HepG2 (cell line): ENCODE data around the gene ASB3. TPM values are rescaled to one million over a fixed set of nuclear protein-coding genes. Genes with fewer than 3 reads are reported as not detected.

ENCODE experiments used
- ATAC-seq: fragments of 200-7000 bp; cut with Tn5 transposase; 3 replicates; pipeline ENCODE4 v1.9.1; 2020; ENCODE audit warnings: mild to moderate bottlenecking, moderate library complexity
- BruUV-seq: library from RNA; stranded (reverse); fragments of 400-500 nt; replicated peaks from 2 replicates; lab custom pipeline; 2021; lab: Mats Ljungman, UMichigan
- CTCF ChIA-PET: fragments of 300-600 bp; formaldehyde crosslinking; extraction: SDS; loops from one replicate; lab custom pipeline; 2021; ENCODE audit warnings: low total read pairs, inconsistent platforms, low intra/inter-chr PET ratio; lab: Yijun Ruan, JAX
- POLR2A ChIA-PET: fragments of 350-600 bp; sonication (Branson Sonifier 250); formaldehyde crosslinking; loops from one replicate; lab custom pipeline; 2020; ENCODE audit warnings: antibody characterized with exemption, inconsistent platforms; lab: Yijun Ruan, JAX
- DNase-seq: peaks from one replicate; pipeline ENCODE4 v3.0.0-alpha.2; 2015; ENCODE audit warnings: low spot score
- FAIRE-seq: peaks from 3 replicates; lab custom pipeline; 2011; peaks lifted over from hg19 to GRCh38; lab: Jason Lieb, UNC
- H2AFZ ChIP-seq: one replicate; pipeline ENCODE4 v1.6.1; 2011; ENCODE audit warnings: low read length, inconsistent platforms
- H3K27ac ChIP-seq: fragments of 300-600 bp; 3 replicates; pipeline ENCODE4 v1.8.0; 2011; ENCODE audit warnings: mixed run types, mild to moderate bottlenecking, mixed read lengths, low read length, inconsistent platforms; ENCODE audit not compliant: insufficient read depth; ENCODE audit errors: extremely low read length
- H3K27me3 ChIP-seq, 2 experiments: fragments of 200-600 bp in 1 of 2; 2 replicates in 1 of 2; 3 replicates in 1 of 2; pipeline versions ENCODE4 v1.6.0 to v1.8.0; 2011; ENCODE audit warnings: low read length in 2 of 2, mild to moderate bottlenecking in 2 of 2, moderate library complexity in 2 of 2, inconsistent platforms in 1 of 2; ENCODE audit not compliant: insufficient read depth in 2 of 2, control insufficient read depth in 1 of 2
- H3K36me3 ChIP-seq, 2 experiments: fragments of 200-600 bp in 1 of 2; replicated peaks in 1 of 2; 2 replicates in 1 of 2; 3 replicates in 1 of 2; pipeline versions ENCODE4 v1.5.1 to v1.8.0; 2011; ENCODE audit warnings: low read length in 2 of 2, inconsistent platforms in 1 of 2; ENCODE audit not compliant: insufficient read depth in 2 of 2, control insufficient read depth in 1 of 2
- H3K4me1 ChIP-seq: 2 replicates; pipeline ENCODE4 v1.5.1; 2012; ENCODE audit warnings: low read length, inconsistent platforms; ENCODE audit not compliant: insufficient read depth
- H3K4me2 ChIP-seq: 2 replicates; pipeline ENCODE4 v1.6.0; 2011; ENCODE audit warnings: low read depth, low read length, inconsistent platforms
- H3K4me3 ChIP-seq, 3 experiments: fragments of 200-600 bp in 1 of 3; sonication (generic), shearing (Covaris generic) in 1 of 3; replicated peaks in 1 of 3; 2 replicates each; pipeline ENCODE4 v1.5.1; 2011 to 2016; ENCODE audit warnings: low read length in 3 of 3, inconsistent platforms in 2 of 3, low read depth in 2 of 3, mild to moderate bottlenecking in 2 of 3, control low read depth in 1 of 3, mixed read lengths in 1 of 3; ENCODE audit not compliant: insufficient read depth in 1 of 3
- H3K79me2 ChIP-seq: one replicate; pipeline ENCODE4 v1.6.1; 2011; ENCODE audit warnings: low read length, inconsistent platforms; ENCODE audit not compliant: insufficient read depth
- H3K9ac ChIP-seq: 2 replicates; pipeline ENCODE4 v1.6.0; 2011; ENCODE audit warnings: mild to moderate bottlenecking, low read depth, low read length, inconsistent platforms; ENCODE audit not compliant: insufficient read depth
- H3K9me3 ChIP-seq: 2 replicates; pipeline ENCODE4 v1.5.1; 2012; ENCODE audit warnings: mild to moderate bottlenecking, low read length
- H4K20me1 ChIP-seq: 2 replicates; pipeline ENCODE4 v1.6.0; 2011; ENCODE audit warnings: inconsistent platforms, mild to moderate bottlenecking, low read length, moderate library complexity; ENCODE audit not compliant: insufficient read depth
- ATF7-NPFF ChIP-seq: sonication (generic); formaldehyde crosslinking; IDR thresholded peaks from 2 replicates; pipeline ENCODE4 v1.8.1; 2023; ENCODE audit warnings: mild to moderate bottlenecking, low read depth, missing genetic modification reagents, moderate library complexity
- CHCHD3 ChIP-seq: sonication (generic); formaldehyde crosslinking; IDR thresholded peaks from 2 replicates; pipeline ENCODE4 v1.8.0; 2022; ENCODE audit warnings: mild to moderate bottlenecking, missing genetic modification reagents, moderate library complexity
- FOSL2 ChIP-seq: sonication (generic); formaldehyde crosslinking; IDR thresholded peaks from 2 replicates; pipeline ENCODE4 v1.4.0; 2020; ENCODE audit warnings: missing genetic modification reagents
- KLF6 ChIP-seq: IDR thresholded peaks from 2 replicates; pipeline ENCODE4 v1.8.0; 2016; ENCODE audit warnings: missing biosample characterization, missing genetic modification reagents
- MEIS2 ChIP-seq: sonication (generic); formaldehyde crosslinking; IDR thresholded peaks from 2 replicates; pipeline ENCODE4 v1.9.0; 2021; ENCODE audit warnings: mild to moderate bottlenecking, missing genetic modification reagents
- PPARG ChIP-seq: conservative IDR thresholded peaks from 2 replicates; pipeline ENCODE4 v1.6.1; 2016; ENCODE audit warnings: missing biosample characterization, missing genetic modification reagents
- RORA ChIP-seq: sonication (generic); formaldehyde crosslinking; IDR thresholded peaks from 2 replicates; pipeline ENCODE4 v1.5.0; 2020; ENCODE audit warnings: mild to moderate bottlenecking, missing genetic modification reagents, moderate library complexity
- SRSF9 ChIP-seq: fragments of 200-400 bp; formaldehyde crosslinking; IDR thresholded peaks from 2 replicates; pipeline ENCODE4 v1.6.1; 2018; ENCODE audit warnings: borderline replicate concordance, mild to moderate bottlenecking, low read depth, low read length; ENCODE audit not compliant: insufficient read depth, poor library complexity, severe bottlenecking
- STAG1 ChIP-seq: sonication (generic); formaldehyde crosslinking; IDR thresholded peaks from 2 replicates; pipeline ENCODE4 v1.4.0; 2020; ENCODE audit warnings: missing genetic modification reagents
- ZC3H13 ChIP-seq: sonication (generic); formaldehyde crosslinking; IDR thresholded peaks from 2 replicates; pipeline ENCODE4 v1.8.1; 2023; ENCODE audit warnings: mild to moderate bottlenecking, missing genetic modification reagents, moderate library complexity
- ZNF670 ChIP-seq: sonication (generic); formaldehyde crosslinking; IDR thresholded peaks from 2 replicates; pipeline ENCODE4 v1.8.0; 2022; ENCODE audit warnings: mild to moderate bottlenecking, missing genetic modification reagents, borderline replicate concordance
- WGBS: methylation state at CpG from one replicate; pipeline ENCODE4 v1.1.6; 2017; ENCODE audit warnings: low lambda C conversion rate; 5-methylcytosine and 5-hydroxymethylcytosine counted together
- in situ Hi-C: cut with HindIII; loops from 2 replicates; pipeline ENCODE4 v1.10.0; 2017; ENCODE audit warnings: low pct_unique_long_range_greater_than_20kb; ENCODE audit not compliant: extremely low pct_ligation_motif_present
- intact Hi-C: fragments of 100-400 bp; cut with micrococcal nuclease; formaldehyde crosslinking; loops from one replicate; pipeline ENCODE4 v1.10.0; 2022; ENCODE audit not compliant: unreplicated experiment
- polyA plus RNA-seq, 8 experiments: library from polyadenylated mRNA; depleted of rRNA in 3 of 8; stranded (reverse) in 7 of 8; unstranded in 1 of 8; fragments of >200 nt; fragmentation: Illumina TruSeq in 4 of 8; extraction: Trizol in 4 of 8; gene quantifications; 2 replicates each; pipeline versions ENCODE4 v1.2.1 to v1.2.3, GENCODE V29; 2011 to 2016; ENCODE audit warnings: low read depth in 4 of 8, missing spikeins in 1 of 8, mixed read lengths in 1 of 8; ENCODE audit not compliant: insufficient read depth in 1 of 8
- total RNA-seq, 5 experiments: library from RNA; depleted of rRNA; stranded (reverse); fragments of >200 nt; fragmentation: Illumina TruSeq; extraction: Trizol; gene quantifications; 2 replicates each; pipeline ENCODE4 v1.2.3, GENCODE V29; 2016; ENCODE audit warnings: low read depth in 1 of 5
- TF ChIP-seq, protein P1 (sequence below): sonication (generic); formaldehyde crosslinking; IDR thresholded peaks from 2 replicates; pipeline ENCODE4 v1.4.0; 2020; ENCODE audit warnings: mild to moderate bottlenecking, missing genetic modification reagents
- TF ChIP-seq, protein P2 (sequence below): sonication (generic); formaldehyde crosslinking; IDR thresholded peaks from 2 replicates; pipeline ENCODE4 v1.5.1; 2020; ENCODE audit warnings: missing genetic modification reagents, mild to moderate bottlenecking, borderline replicate concordance
- TF ChIP-seq, protein P3 (sequence below): sonication (generic); formaldehyde crosslinking; IDR thresholded peaks from 2 replicates; pipeline ENCODE4 v1.8.0; 2022; ENCODE audit warnings: mild to moderate bottlenecking, missing genetic modification reagents
- TF ChIP-seq, protein P4 (sequence below): sonication (generic); formaldehyde crosslinking; IDR thresholded peaks from 2 replicates; pipeline ENCODE4 v1.4.0; 2020; ENCODE audit warnings: mild to moderate bottlenecking, missing genetic modification reagents
- TF ChIP-seq, protein P5 (sequence below): sonication (generic); formaldehyde crosslinking; IDR thresholded peaks from 2 replicates; pipeline ENCODE4 v1.5.0; 2020; ENCODE audit warnings: missing genetic modification reagents, mild to moderate bottlenecking, borderline replicate concordance

Gene ASB3
- total and polyA plus RNA-seq, 2 of the 13 experiments (the other 11 are each of a cell fraction or from before 2014, with no cell fraction given): 40.1 to 41.8 TPM

DNA sequence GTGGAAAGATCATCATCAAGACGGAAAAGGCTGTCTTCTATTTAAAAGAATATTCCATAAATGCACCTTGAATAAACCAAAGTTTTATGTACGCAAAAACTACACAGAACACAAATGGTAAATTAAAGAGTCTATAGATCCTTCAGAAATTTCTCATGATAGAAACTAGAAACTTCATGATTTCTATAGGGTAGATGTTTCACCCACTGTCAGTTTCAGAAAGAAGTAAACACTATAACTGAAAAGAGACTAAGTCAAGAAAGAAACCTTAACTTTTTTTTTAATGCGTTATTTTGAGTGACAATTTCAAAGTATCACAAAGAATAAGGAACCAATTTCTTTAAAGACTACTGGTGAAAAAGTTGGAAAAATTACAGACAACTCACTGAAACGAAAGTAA lies 61.1 kb downstream of the ASB3 start:
- Histone ChIP-seq H3K9ac (no peak overlapping the region), H3K4me2 (no peak overlapping the region), H4K20me1 (no peaks in the 10 kb centered on the region), H3K4me3 (no peak overlapping the region), H3K9me3 (no peaks in the 10 kb centered on the region), H3K4me1 (no peaks in the 10 kb centered on the region), H2AFZ (no peak overlapping the region), H3K36me3 (peaks cover 8 to 24% of the 10 kb centered on the region in 2 experiments), H3K79me2 (no peaks in the 10 kb centered on the region), H3K27me3 (no peaks in the 10 kb centered on the region), H3K27ac (no peak overlapping the region)
- WGBS: 94% methylated on average over 4 of the region's 4 CpGs
- in situ Hi-C loops (no loop called here), intact Hi-C loops (no loop called here)
- FAIRE-seq (no peak), ATAC-seq (no peak), DNase-seq (no peak)
- ChIA-PET POLR2A (interaction anchor here (0.7 kb wide), 2 partner anchors 20 to 605 kb away, joined by 3 read pairs; a partner anchor contains a TSS), CTCF (no interaction called here)
- BruUV-seq: no TSS peak
- no peak for TF ChIP-seq STAG1 (CRISPR knock-in tag)
- TF ChIP-seq, protein P1, sequence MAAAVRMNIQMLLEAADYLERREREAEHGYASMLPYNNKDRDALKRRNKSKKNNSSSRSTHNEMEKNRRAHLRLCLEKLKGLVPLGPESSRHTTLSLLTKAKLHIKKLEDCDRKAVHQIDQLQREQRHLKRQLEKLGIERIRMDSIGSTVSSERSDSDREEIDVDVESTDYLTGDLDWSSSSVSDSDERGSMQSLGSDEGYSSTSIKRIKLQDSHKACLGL (CRISPR knock-in tag): no peak
- TF ChIP-seq, protein P2, sequence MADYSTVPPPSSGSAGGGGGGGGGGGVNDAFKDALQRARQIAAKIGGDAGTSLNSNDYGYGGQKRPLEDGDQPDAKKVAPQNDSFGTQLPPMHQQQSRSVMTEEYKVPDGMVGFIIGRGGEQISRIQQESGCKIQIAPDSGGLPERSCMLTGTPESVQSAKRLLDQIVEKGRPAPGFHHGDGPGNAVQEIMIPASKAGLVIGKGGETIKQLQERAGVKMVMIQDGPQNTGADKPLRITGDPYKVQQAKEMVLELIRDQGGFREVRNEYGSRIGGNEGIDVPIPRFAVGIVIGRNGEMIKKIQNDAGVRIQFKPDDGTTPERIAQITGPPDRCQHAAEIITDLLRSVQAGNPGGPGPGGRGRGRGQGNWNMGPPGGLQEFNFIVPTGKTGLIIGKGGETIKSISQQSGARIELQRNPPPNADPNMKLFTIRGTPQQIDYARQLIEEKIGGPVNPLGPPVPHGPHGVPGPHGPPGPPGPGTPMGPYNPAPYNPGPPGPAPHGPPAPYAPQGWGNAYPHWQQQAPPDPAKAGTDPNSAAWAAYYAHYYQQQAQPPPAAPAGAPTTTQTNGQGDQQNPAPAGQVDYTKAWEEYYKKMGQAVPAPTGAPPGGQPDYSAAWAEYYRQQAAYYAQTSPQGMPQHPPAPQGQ (CRISPR knock-in tag): no peak
- TF ChIP-seq, protein P3, sequence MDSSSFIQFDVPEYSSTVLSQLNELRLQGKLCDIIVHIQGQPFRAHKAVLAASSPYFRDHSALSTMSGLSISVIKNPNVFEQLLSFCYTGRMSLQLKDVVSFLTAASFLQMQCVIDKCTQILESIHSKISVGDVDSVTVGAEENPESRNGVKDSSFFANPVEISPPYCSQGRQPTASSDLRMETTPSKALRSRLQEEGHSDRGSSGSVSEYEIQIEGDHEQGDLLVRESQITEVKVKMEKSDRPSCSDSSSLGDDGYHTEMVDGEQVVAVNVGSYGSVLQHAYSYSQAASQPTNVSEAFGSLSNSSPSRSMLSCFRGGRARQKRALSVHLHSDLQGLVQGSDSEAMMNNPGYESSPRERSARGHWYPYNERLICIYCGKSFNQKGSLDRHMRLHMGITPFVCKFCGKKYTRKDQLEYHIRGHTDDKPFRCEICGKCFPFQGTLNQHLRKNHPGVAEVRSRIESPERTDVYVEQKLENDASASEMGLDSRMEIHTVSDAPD: no peak
- no peak for TF ChIP-seq FOSL2 (CRISPR knock-in tag)
- TF ChIP-seq PPARG (CRISPR knock-in tag): no peak
- no peak for TF ChIP-seq RORA (CRISPR knock-in tag)
- TF ChIP-seq, protein P4, sequence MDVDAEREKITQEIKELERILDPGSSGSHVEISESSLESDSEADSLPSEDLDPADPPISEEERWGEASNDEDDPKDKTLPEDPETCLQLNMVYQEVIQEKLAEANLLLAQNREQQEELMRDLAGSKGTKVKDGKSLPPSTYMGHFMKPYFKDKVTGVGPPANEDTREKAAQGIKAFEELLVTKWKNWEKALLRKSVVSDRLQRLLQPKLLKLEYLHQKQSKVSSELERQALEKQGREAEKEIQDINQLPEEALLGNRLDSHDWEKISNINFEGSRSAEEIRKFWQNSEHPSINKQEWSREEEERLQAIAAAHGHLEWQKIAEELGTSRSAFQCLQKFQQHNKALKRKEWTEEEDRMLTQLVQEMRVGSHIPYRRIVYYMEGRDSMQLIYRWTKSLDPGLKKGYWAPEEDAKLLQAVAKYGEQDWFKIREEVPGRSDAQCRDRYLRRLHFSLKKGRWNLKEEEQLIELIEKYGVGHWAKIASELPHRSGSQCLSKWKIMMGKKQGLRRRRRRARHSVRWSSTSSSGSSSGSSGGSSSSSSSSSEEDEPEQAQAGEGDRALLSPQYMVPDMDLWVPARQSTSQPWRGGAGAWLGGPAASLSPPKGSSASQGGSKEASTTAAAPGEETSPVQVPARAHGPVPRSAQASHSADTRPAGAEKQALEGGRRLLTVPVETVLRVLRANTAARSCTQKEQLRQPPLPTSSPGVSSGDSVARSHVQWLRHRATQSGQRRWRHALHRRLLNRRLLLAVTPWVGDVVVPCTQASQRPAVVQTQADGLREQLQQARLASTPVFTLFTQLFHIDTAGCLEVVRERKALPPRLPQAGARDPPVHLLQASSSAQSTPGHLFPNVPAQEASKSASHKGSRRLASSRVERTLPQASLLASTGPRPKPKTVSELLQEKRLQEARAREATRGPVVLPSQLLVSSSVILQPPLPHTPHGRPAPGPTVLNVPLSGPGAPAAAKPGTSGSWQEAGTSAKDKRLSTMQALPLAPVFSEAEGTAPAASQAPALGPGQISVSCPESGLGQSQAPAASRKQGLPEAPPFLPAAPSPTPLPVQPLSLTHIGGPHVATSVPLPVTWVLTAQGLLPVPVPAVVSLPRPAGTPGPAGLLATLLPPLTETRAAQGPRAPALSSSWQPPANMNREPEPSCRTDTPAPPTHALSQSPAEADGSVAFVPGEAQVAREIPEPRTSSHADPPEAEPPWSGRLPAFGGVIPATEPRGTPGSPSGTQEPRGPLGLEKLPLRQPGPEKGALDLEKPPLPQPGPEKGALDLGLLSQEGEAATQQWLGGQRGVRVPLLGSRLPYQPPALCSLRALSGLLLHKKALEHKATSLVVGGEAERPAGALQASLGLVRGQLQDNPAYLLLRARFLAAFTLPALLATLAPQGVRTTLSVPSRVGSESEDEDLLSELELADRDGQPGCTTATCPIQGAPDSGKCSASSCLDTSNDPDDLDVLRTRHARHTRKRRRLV (CRISPR knock-in tag): no peak
- no peak for TF ChIP-seq KLF6 (CRISPR knock-in tag)
- no peak for TF ChIP-seq ATF7-NPFF (CRISPR knock-in tag)
- TF ChIP-seq, protein P5, sequence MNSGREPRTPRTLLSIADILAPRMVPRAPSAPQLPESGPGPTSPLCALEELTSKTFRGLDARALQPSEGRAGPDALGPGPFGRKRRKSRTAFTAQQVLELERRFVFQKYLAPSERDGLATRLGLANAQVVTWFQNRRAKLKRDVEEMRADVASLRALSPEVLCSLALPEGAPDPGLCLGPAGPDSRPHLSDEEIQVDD (CRISPR knock-in tag): no peak
- no peak for TF ChIP-seq CHCHD3 (CRISPR knock-in tag)
- TF ChIP-seq MEIS2 (CRISPR knock-in tag): no peak
- TF ChIP-seq ZNF670 (CRISPR knock-in tag): no peak
- no peak for TF ChIP-seq ZC3H13 (CRISPR knock-in tag)
- no peak for TF ChIP-seq SRSF9
